HEK293 (cell line): ENCODE measurements around the gene UBASH3B.

Experiments used
- CTCF ChIA-PET: fragments of 350-600 bp; formaldehyde crosslinking; extraction: SDS; loops from one replicate; lab custom pipeline; 2021; ENCODE audit warnings: antibody characterized with exemption; lab: Yijun Ruan, JAX
- POLR2A ChIA-PET: fragments of 300-600 bp; formaldehyde crosslinking; extraction: SDS; loops from one replicate; lab custom pipeline; 2020; ENCODE audit warnings: antibody characterized with exemption, inconsistent platforms; lab: Yijun Ruan, JAX
- H3K27ac ChIP-seq: fragments of 200-500 bp; sonication (Bioruptor generic); 2 replicates; pipeline ENCODE4 v1.5.1; 2014; ENCODE audit warnings: low read depth, low read length, control low read depth, inconsistent platforms; ENCODE audit errors: extremely low read depth
- H3K36me3 ChIP-seq, 2 experiments: fragments of 200-500 bp in 1 of 2; sonication (Bioruptor generic) in 1 of 2; 1 replicate in 1 of 2; 2 replicates in 1 of 2; pipeline ENCODE4 v1.5.1; 2014 to 2017; ENCODE audit warnings: inconsistent platforms in 2 of 2, low read length in 2 of 2; ENCODE audit not compliant: control insufficient read depth in 2 of 2, insufficient read depth in 1 of 2
- H3K4me1 ChIP-seq: fragments of 200-500 bp; sonication (Bioruptor generic); 2 replicates; pipeline ENCODE4 v1.5.1; 2014; ENCODE audit warnings: mild to moderate bottlenecking, low read length, inconsistent platforms; ENCODE audit not compliant: control insufficient read depth, insufficient read depth
- H3K4me3 ChIP-seq: 2 replicates; pipeline ENCODE4 v1.5.1; 2011; ENCODE audit warnings: low read depth, mild to moderate bottlenecking, control low read depth, low read length, moderate library complexity
- H3K9me3 ChIP-seq: fragments of 200-500 bp; sonication (Bioruptor generic); 2 replicates; pipeline ENCODE4 v1.5.1; 2014; ENCODE audit warnings: low read depth, low read length, inconsistent platforms; ENCODE audit not compliant: control insufficient read depth, insufficient read depth
- GLIS2 ChIP-seq: fragments of 450-650 bp; formaldehyde crosslinking; IDR thresholded peaks from 2 replicates; pipeline ENCODE4 v1.5.1; 2016; ENCODE audit warnings: missing biosample characterization, missing genetic modification characterization
- PRDM2 ChIP-seq: fragments of 450-650 bp; formaldehyde crosslinking; IDR thresholded peaks from 2 replicates; pipeline ENCODE4 v1.5.1; 2016; ENCODE audit warnings: missing biosample characterization, missing genetic modification characterization, borderline replicate concordance
- ZBTB11 ChIP-seq: fragments of 450-650 bp; formaldehyde crosslinking; conservative IDR thresholded peaks from 2 replicates; pipeline ENCODE4 v1.5.1; 2016; ENCODE audit warnings: low read depth, missing biosample characterization, missing genetic modification characterization
- ZNF184 ChIP-seq: fragments of 450-650 bp; IDR thresholded peaks from 2 replicates; pipeline ENCODE4 v1.5.1; 2018; ENCODE audit warnings: missing biosample characterization, mild to moderate bottlenecking, missing genetic modification characterization
- ZNF2 ChIP-seq: fragments of 450-650 bp; formaldehyde crosslinking; IDR thresholded peaks from 2 replicates; pipeline ENCODE4 v1.5.1; 2016; ENCODE audit warnings: missing biosample characterization, missing genetic modification characterization
- ZNF221 ChIP-seq: fragments of 450-650 bp; formaldehyde crosslinking; IDR thresholded peaks from 2 replicates; pipeline ENCODE4 v1.5.1; 2017; ENCODE audit warnings: missing biosample characterization, missing genetic modification characterization, borderline replicate concordance
- ZNF239 ChIP-seq: fragments of 450-650 bp; formaldehyde crosslinking; IDR thresholded peaks from 2 replicates; pipeline ENCODE4 v1.5.1; 2016; ENCODE audit warnings: missing biosample characterization, missing genetic modification characterization
- ZNF350 ChIP-seq: fragments of 450-650 bp; formaldehyde crosslinking; IDR thresholded peaks from 2 replicates; pipeline ENCODE4 v1.5.0; 2017; ENCODE audit warnings: missing biosample characterization, mild to moderate bottlenecking, missing genetic modification characterization
- ZNF549 ChIP-seq: fragments of 450-650 bp; IDR thresholded peaks from 2 replicates; pipeline ENCODE4 v1.5.1; 2018; ENCODE audit warnings: missing biosample characterization, missing genetic modification characterization, mild to moderate bottlenecking, inconsistent platforms, moderate library complexity
- ZNF561 ChIP-seq: fragments of 450-650 bp; IDR thresholded peaks from 2 replicates; pipeline ENCODE4 v1.5.1; 2018; ENCODE audit warnings: missing biosample characterization, missing genetic modification characterization, borderline replicate concordance
- ZNF600 ChIP-seq: fragments of 450-650 bp; formaldehyde crosslinking; IDR thresholded peaks from 2 replicates; pipeline ENCODE4 v1.5.1; 2016; ENCODE audit warnings: missing biosample characterization, missing genetic modification characterization
- ZNF624 ChIP-seq: fragments of 450-650 bp; formaldehyde crosslinking; IDR thresholded peaks from 2 replicates; pipeline ENCODE4 v1.5.1; 2017; ENCODE audit warnings: missing biosample characterization, missing genetic modification characterization
- ZNF626 ChIP-seq: fragments of 450-650 bp; sonication (Bioruptor Pico); formaldehyde crosslinking; IDR thresholded peaks from 2 replicates; pipeline ENCODE4 v1.5.1; 2018; ENCODE audit warnings: missing biosample characterization, missing genetic modification characterization, inconsistent platforms
- ZNF768 ChIP-seq: fragments of 450-650 bp; formaldehyde crosslinking; IDR thresholded peaks from 2 replicates; pipeline ENCODE4 v1.5.1; 2018; ENCODE audit warnings: missing biosample characterization, mild to moderate bottlenecking, missing genetic modification characterization
- TF ChIP-seq, protein P1 (sequence below): fragments of 450-650 bp; formaldehyde crosslinking; IDR thresholded peaks from 2 replicates; pipeline ENCODE4 v1.5.1; 2016; ENCODE audit warnings: missing biosample characterization, missing genetic modification characterization

UBASH3B gene

GRCh38 chr11:122731500-122731913 is 76.0 kb downstream of the UBASH3B start:
- TF ChIP-seq ZBTB11 (tag by site-specific recombination) (no peak), ZNF549 (tag by site-specific recombination) (no peak), ZNF350 (tag by site-specific recombination) (no peak), ZNF184 (tag by site-specific recombination) (no peak)
- TF ChIP-seq, protein P1, sequence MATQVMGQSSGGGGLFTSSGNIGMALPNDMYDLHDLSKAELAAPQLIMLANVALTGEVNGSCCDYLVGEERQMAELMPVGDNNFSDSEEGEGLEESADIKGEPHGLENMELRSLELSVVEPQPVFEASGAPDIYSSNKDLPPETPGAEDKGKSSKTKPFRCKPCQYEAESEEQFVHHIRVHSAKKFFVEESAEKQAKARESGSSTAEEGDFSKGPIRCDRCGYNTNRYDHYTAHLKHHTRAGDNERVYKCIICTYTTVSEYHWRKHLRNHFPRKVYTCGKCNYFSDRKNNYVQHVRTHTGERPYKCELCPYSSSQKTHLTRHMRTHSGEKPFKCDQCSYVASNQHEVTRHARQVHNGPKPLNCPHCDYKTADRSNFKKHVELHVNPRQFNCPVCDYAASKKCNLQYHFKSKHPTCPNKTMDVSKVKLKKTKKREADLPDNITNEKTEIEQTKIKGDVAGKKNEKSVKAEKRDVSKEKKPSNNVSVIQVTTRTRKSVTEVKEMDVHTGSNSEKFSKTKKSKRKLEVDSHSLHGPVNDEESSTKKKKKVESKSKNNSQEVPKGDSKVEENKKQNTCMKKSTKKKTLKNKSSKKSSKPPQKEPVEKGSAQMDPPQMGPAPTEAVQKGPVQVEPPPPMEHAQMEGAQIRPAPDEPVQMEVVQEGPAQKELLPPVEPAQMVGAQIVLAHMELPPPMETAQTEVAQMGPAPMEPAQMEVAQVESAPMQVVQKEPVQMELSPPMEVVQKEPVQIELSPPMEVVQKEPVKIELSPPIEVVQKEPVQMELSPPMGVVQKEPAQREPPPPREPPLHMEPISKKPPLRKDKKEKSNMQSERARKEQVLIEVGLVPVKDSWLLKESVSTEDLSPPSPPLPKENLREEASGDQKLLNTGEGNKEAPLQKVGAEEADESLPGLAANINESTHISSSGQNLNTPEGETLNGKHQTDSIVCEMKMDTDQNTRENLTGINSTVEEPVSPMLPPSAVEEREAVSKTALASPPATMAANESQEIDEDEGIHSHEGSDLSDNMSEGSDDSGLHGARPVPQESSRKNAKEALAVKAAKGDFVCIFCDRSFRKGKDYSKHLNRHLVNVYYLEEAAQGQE (tag by site-specific recombination): no peak
- Histone ChIP-seq H3K4me3 (no peak overlapping the region), H3K36me3 (no peaks in the 10 kb centered on the region), H3K27ac (no peak overlapping the region), H3K4me1 (peaks cover 11% of the 10 kb centered on the region), H3K9me3 (no peaks in the 10 kb centered on the region)
- POLR2A ChIA-PET: interaction anchor here (0.5 kb wide), 1 partner anchor 77 kb away, joined by 3 read pairs; no protein-coding TSS in a partner anchor
- CTCF ChIA-PET: no interaction called here

DNA sequence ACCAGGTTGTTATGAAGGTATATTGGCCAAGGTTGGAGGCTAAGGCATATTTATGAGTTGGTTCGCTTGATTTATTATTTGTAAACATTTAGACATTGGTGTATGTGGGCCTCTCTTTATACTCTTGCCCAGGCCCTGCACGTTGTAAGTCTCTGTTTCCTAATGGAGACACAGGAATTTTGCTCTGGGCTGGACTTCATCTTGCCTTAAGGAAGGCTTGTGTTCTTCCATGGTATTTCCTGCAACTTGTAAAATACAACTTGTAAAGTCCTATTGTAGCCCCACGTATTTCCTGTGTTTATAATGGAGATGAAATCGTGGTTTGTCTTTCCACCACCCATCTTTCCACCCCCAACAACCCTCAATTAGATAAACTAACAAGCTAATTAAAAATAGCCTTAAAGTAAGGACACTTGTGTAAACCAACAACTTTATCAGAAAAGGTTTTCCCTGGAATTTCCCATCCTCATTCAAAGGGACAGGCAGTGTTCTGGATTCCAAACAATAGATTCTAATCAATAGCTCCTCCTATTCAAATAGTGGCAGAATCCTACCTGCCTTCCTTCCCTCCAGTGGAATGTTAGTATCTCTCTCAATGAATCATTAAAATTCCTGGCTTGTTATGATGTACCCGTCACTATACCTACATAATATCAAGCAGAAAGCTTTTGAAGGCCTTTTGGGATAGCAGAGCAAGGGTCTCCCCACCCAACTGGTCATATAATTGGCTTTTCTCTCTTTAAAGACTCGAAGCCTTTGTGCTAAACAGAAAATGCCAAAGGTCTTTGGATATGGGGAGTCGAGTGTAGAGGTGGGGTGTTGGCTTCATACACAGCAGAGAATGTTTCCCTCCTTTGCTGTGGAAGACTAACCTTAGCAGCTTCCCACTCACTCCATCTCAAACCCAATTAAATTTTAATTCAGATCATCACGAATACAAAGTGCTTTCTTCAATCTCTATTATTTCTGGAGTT is 77.1 kb downstream of the UBASH3B start:
- no peaks in the 10 kb centered on the region for H3K9me3 ChIP-seq
- peaks cover 11% of the 10 kb centered on the region for H3K4me1 ChIP-seq
- POLR2A ChIA-PET: no interaction called here
- H3K27ac ChIP-seq: no peak overlapping the region
- CTCF ChIA-PET: interaction anchor here (0.9 to 1.1 kb wide), 2 partner anchors 22 to 99 kb away, joined by 3 read pairs; no protein-coding TSS in a partner anchor
- H3K4me3 ChIP-seq: no peak overlapping the region
- no peaks in the 10 kb centered on the region for H3K36me3 ChIP-seq
- no peak for TF ChIP-seq ZNF239 (tag by site-specific recombination)
- no peak for TF ChIP-seq ZNF626 (tag by site-specific recombination)
- TF ChIP-seq ZNF624 (tag by site-specific recombination): no peak
- no peak for TF ChIP-seq ZNF600 (tag by site-specific recombination)
- TF ChIP-seq ZNF221 (tag by site-specific recombination): no peak
- TF ChIP-seq PRDM2 (tag by site-specific recombination): no peak
- TF ChIP-seq ZNF561 (tag by site-specific recombination): no peak
- TF ChIP-seq ZNF2: no peak
- TF ChIP-seq GLIS2 (tag by site-specific recombination): no peak
- TF ChIP-seq ZNF768 (tag by site-specific recombination): no peak
- TF ChIP-seq, all 188 proteins: peak for 0
